Liver (tissue), 9 donors: ENCODE results near the gene MIPEP. TPM values are rescaled to one million over a fixed set of nuclear protein-coding genes. Genes with fewer than 3 reads are reported as not detected.

ENCODE experiments used
- DNase-seq: peaks from one replicate; pipeline ENCODE4 v3.0.0-alpha.2; 2017; ENCODE audit warnings: low spot score
- H3K27ac ChIP-seq, 2 donors: one replicate each; pipeline ENCODE4 v1.7.0; 2013; ENCODE audit warnings: inconsistent platforms in 2 of 2, low read length in 2 of 2, control low read depth in 1 of 2, low read depth in 1 of 2, mild to moderate bottlenecking in 1 of 2
- H3K27me3 ChIP-seq, 4 donors: one replicate each; pipeline versions ENCODE4 v1.6.1 to v1.7.0; 2013; ENCODE audit warnings: low read length in 3 of 4, inconsistent platforms in 1 of 4, mild to moderate bottlenecking in 1 of 4, moderate library complexity in 1 of 4; ENCODE audit not compliant: control insufficient read depth in 4 of 4, insufficient read depth in 4 of 4
- H3K36me3 ChIP-seq, 4 donors: one replicate each; pipeline versions ENCODE4 v1.6.1 to v1.7.0; 2013; ENCODE audit warnings: low read length in 3 of 4, mild to moderate bottlenecking in 3 of 4, low read depth in 1 of 4, moderate library complexity in 1 of 4; ENCODE audit not compliant: control insufficient read depth in 4 of 4, insufficient read depth in 3 of 4
- H3K4me1 ChIP-seq, 4 donors: one replicate each; pipeline versions ENCODE4 v1.6.1 to v1.7.0; 2013; ENCODE audit warnings: low read length in 3 of 4, mild to moderate bottlenecking in 3 of 4, moderate library complexity in 1 of 4; ENCODE audit not compliant: control insufficient read depth in 4 of 4, insufficient read depth in 4 of 4
- H3K4me3 ChIP-seq, 3 donors: one replicate each; pipeline versions ENCODE4 v1.6.1 to v1.7.0; 2013; ENCODE audit warnings: low read length in 3 of 3, control low read depth in 1 of 3, low read depth in 1 of 3, mild to moderate bottlenecking in 1 of 3
- H3K9ac ChIP-seq, 2 donors: one replicate each; pipeline ENCODE4 v1.7.0; 2013; ENCODE audit warnings: low read length in 2 of 2, mild to moderate bottlenecking in 2 of 2, moderate library complexity in 2 of 2, control low read depth in 1 of 2, low read depth in 1 of 2
- H3K9me3 ChIP-seq, 4 donors: one replicate each; pipeline versions ENCODE4 v1.6.1 to v1.7.0; 2013; ENCODE audit warnings: low read length in 3 of 4; ENCODE audit not compliant: control insufficient read depth in 4 of 4
- ATF3 ChIP-seq: IDR thresholded peaks from 2 replicates; pipeline ENCODE4 v1.6.1; 2016; ENCODE audit warnings: antibody characterized with exemption
- CTCF ChIP-seq: fragments of 150-350 bp; IDR thresholded peaks from 2 replicates; pipeline ENCODE4 v1.5.1; 2017; ENCODE audit warnings: improper control_type of control experiment, low read depth, low read length; ENCODE audit not compliant: missing input control
- EGR1 ChIP-seq, 2 donors: IDR thresholded peaks; 2 replicates each; pipeline ENCODE4 v1.6.1; 2016 to 2018; ENCODE audit warnings: antibody characterized with exemption in 2 of 2, low read depth in 2 of 2
- FOXA1 ChIP-seq: IDR thresholded peaks from 2 replicates; pipeline ENCODE4 v1.6.1; 2016; ENCODE audit warnings: antibody characterized with exemption
- FOXA2 ChIP-seq: IDR thresholded peaks from 2 replicates; pipeline ENCODE4 v1.6.1; 2016; ENCODE audit warnings: antibody characterized with exemption
- GABPA ChIP-seq, 2 donors: IDR thresholded peaks in 1 of 2; conservative IDR thresholded peaks in 1 of 2; 2 replicates each; pipeline ENCODE4 v1.6.1; 2016; ENCODE audit warnings: antibody characterized with exemption in 2 of 2, mild to moderate bottlenecking in 1 of 2, moderate library complexity in 1 of 2
- HNF4A ChIP-seq, 2 donors: conservative IDR thresholded peaks; 2 replicates each; pipeline ENCODE4 v1.6.1; 2016; ENCODE audit warnings: antibody characterized with exemption in 2 of 2, mild to moderate bottlenecking in 2 of 2
- HNF4G ChIP-seq: IDR thresholded peaks from 2 replicates; pipeline ENCODE4 v1.6.1; 2016; ENCODE audit warnings: antibody characterized with exemption
- JUND ChIP-seq, 2 donors: IDR thresholded peaks; 2 replicates each; pipeline ENCODE4 v1.6.1; 2016; ENCODE audit warnings: antibody characterized with exemption in 2 of 2
- MAX ChIP-seq: IDR thresholded peaks from 2 replicates; pipeline ENCODE4 v1.6.1; 2016; ENCODE audit warnings: antibody characterized with exemption
- NR2F2 ChIP-seq: IDR thresholded peaks from 2 replicates; pipeline ENCODE4 v1.6.1; 2016; ENCODE audit warnings: antibody characterized with exemption
- RAD21 ChIP-seq, 2 donors: IDR thresholded peaks; 2 replicates each; pipeline ENCODE4 v1.6.1; 2016; ENCODE audit warnings: antibody characterized with exemption in 2 of 2, mild to moderate bottlenecking in 2 of 2
- REST ChIP-seq: IDR thresholded peaks from 2 replicates; pipeline ENCODE4 v1.6.1; 2016; ENCODE audit warnings: antibody characterized with exemption, mild to moderate bottlenecking
- RXRA ChIP-seq, 2 donors: IDR thresholded peaks; 2 replicates each; pipeline ENCODE4 v1.6.1; 2017 to 2018; ENCODE audit warnings: antibody characterized with exemption in 2 of 2, mild to moderate bottlenecking in 1 of 2
- SP1 ChIP-seq: IDR thresholded peaks from 2 replicates; pipeline ENCODE4 v1.6.1; 2018; ENCODE audit warnings: antibody characterized with exemption, mild to moderate bottlenecking
- TAF1 ChIP-seq: conservative IDR thresholded peaks from 2 replicates; pipeline ENCODE4 v1.6.1; 2016; ENCODE audit warnings: antibody characterized with exemption, mild to moderate bottlenecking
- YY1 ChIP-seq: IDR thresholded peaks from 2 replicates; pipeline ENCODE4 v1.6.1; 2016; ENCODE audit warnings: antibody characterized with exemption, mild to moderate bottlenecking
- ZBTB33 ChIP-seq: IDR thresholded peaks from 2 replicates; pipeline ENCODE4 v1.6.1; 2016; ENCODE audit warnings: antibody characterized with exemption
- whole genome bisulfite sequencing: extraction: QIAGEN DNeasy Blood & Tissue Kit; methylation state at CpG from one replicate; pipeline ENCODE4 v1.1.7; 2013; 5-methylcytosine and 5-hydroxymethylcytosine counted together
- polyA plus RNA-seq, 2 donors: library from polyadenylated mRNA; stranded (reverse) in 1 of 2; unstranded in 1 of 2; fragments of 200-250 nt in 1 of 2; fragments of >200 nt in 1 of 2; fragmentation: Nextera tagmentation in 1 of 2; extraction: Ambion mirVana in 1 of 2; gene quantifications; one replicate each; pipeline versions ENCODE4 v1.2.1 to v1.2.3, GENCODE V29; 2013 to 2015
- total RNA-seq, 2 donors: library from RNA; depleted of rRNA; stranded (reverse); fragments of >200 nt; gene quantifications; one replicate each; pipeline ENCODE4 v1.2.3, GENCODE V29; 2014
- donor health status: healthy.
- donor health status: healthy.
- donor health status: healthy.
- donor health status: healthy.
- donor health status: healthy.

MIPEP gene
- total and polyA plus RNA-seq, 4 donors, result 7.4 to 11.7 (median 10.2) TPM

GRCh38 chr13:23804166-23804565 is 85.0 kb downstream of the MIPEP start:
- TF ChIP-seq NR2F2 (no peak), TAF1 (no peak)
- H3K4me1 ChIP-seq, result no peaks in the 10 kb centered on the region
- DNase-seq, result no peak
- no peak overlapping the region for H3K9ac ChIP-seq
- H3K9me3 ChIP-seq, result no peaks in the 10 kb centered on the region
- no peak overlapping the region for H3K27ac ChIP-seq
- no peaks in the 10 kb centered on the region for H3K36me3 ChIP-seq
- H3K4me3 ChIP-seq, result no peak overlapping the region
- H3K27me3 ChIP-seq, result no peaks in the 10 kb centered on the region
- WGBS, result 95% methylated on average over 1 of the region's 1 CpG

- Histone ChIP-seq H3K36me3 (no peaks in the 10 kb centered on the region), H3K4me1 (no peaks in the 10 kb centered on the region), H3K9me3 (no peaks in the 10 kb centered on the region), H3K27ac (no peak overlapping the region), H3K27me3 (no peaks in the 10 kb centered on the region), H3K4me3 (no peak overlapping the region), H3K9ac (no peak overlapping the region)
- TF ChIP-seq REST (no peak), MAX (no peak), TAF1 (no peak), ATF3 (no peak), HNF4G (no peak), FOXA2 (no peak), FOXA1 (no peak), RXRA (IDR thresholded peaks at IDR 0.05) (no peak), RAD21 (IDR thresholded peaks at IDR 0.05) (no peak), YY1 (no peak), NR2F2 (no peak), ZBTB33 (no peak), GABPA (IDR thresholded peaks at IDR 0.05 in 1 of 2, conservative IDR thresholded peaks at IDR 0.05 in 1 of 2) (no peak), JUND (IDR thresholded peaks at IDR 0.05) (no peak), HNF4A (conservative IDR thresholded peaks at IDR 0.05) (no peak), CTCF (no peak), SP1 (no peak), EGR1 (IDR thresholded peaks at IDR 0.05; ENCODE audit: low read depth in 2 of 2) (no peak)
- WGBS, result 97% methylated on average over 4 of the region's 4 CpGs
- no peak for DNase-seq
These were observed 88.1 kb downstream of the MIPEP start for GRCh38 chr13:23801141-23801540.
